Activated naive CD8-positive, alpha-beta T cell treated with anti-CD3 and anti-CD28 coated beads for 36 hours (primary cell): Measurements from ENCODE around the gene PCMTD2. TPM values are rescaled to one million over a fixed set of nuclear protein-coding genes. Genes with fewer than 3 reads are reported as not detected.

Experiments
- DNase-seq: peaks from one replicate; pipeline ENCODE4 v3.0.0; 2021
- H3K27ac Mint-ChIP-seq: one replicate; pipeline ENCODE4 v1.8.0; 2022; ENCODE audit warnings: mild to moderate bottlenecking, moderate library complexity, mixed read lengths
- H3K27me3 Mint-ChIP-seq: one replicate; pipeline ENCODE4 v1.8.0; 2022; ENCODE audit warnings: mild to moderate bottlenecking, mixed read lengths
- H3K36me3 Mint-ChIP-seq: one replicate; pipeline ENCODE4 v1.8.0; 2021; ENCODE audit warnings: mild to moderate bottlenecking, mixed read lengths
- H3K4me1 Mint-ChIP-seq: one replicate; pipeline ENCODE4 v1.8.0; 2021; ENCODE audit warnings: mixed read lengths
- H3K4me3 Mint-ChIP-seq: one replicate; pipeline ENCODE4 v1.8.0; 2022; ENCODE audit warnings: mild to moderate bottlenecking, moderate library complexity, mixed read lengths
- H3K9me3 Mint-ChIP-seq: one replicate; pipeline ENCODE4 v1.8.0; 2022; ENCODE audit warnings: mixed read lengths
- total RNA-seq, 2 experiments: library from RNA; stranded (reverse); gene quantifications; one replicate each; pipeline ENCODE4 v1.2.3, GENCODE V29; 2021

PCMTD2 gene
- total RNA-seq, 2 experiments from 2014 or later, result 27.5 to 30.0 TPM

DNA sequence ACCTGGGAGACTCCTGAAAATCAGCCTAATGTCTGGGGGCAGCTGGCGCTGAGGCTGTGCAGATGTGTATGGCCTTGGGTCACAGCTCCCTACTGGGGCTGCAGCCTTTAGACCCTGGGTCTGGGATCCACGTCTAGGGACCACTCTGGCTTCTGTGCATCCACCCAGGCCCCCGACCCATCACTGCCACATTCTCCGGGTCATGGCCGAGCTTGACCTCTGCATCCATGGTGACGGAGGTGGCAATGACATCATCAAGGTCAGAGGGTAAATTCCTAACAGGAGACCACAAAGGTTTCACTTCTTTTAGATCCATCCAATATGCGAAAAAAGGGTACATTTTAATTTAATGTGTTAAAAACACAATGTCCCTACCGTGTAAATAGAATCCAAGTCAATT is 14.5 kb upstream of the PCMTD2 start:
- peaks cover 5% of the 10 kb centered on the region for H3K4me1 Mint-ChIP-seq
- H3K4me3 Mint-ChIP-seq, result no peak overlapping the region
- no peak for DNase-seq
- no peaks in the 10 kb centered on the region for H3K36me3 Mint-ChIP-seq
- no peaks in the 10 kb centered on the region for H3K27me3 Mint-ChIP-seq
- H3K27ac Mint-ChIP-seq, result no peak overlapping the region
- no peaks in the 10 kb centered on the region for H3K9me3 Mint-ChIP-seq

DNA sequence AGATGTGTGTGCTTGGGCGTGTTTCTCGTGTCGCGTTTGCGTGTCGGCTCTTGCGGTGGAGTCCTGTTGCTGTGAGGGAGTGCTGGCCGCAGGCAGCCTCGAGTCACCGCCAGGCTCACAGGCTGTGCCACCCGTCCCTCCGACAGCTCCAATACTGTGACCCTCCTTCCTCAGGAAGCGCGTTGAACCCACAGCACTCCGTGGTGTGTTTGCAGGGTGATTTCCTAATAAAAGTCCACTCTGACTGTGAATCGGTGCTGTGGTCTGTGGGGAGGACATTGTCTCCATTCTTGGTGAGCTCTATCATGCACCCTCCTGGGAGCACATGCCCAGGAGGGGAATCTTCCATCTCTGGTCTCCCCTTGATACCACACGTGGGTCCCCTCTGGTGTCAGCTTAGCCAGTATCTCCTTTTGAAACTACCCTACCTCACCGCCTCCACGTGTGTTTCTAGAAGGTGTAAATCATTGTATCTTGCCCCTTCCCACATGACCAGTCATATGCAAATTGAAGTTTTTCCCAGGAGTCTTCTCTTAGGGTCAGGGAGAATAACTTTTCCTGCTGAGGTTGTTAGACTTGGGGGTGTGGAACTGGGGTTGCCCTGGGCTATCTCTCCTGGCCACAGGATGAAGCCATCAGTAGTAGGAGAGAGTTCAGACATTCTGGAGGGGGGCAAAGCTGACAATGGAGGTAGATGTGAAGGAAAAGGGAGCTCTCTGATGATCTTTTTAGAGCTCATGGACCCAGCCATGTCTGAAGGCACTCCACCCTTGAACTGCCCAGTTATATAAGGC is 13.3 kb upstream of the PCMTD2 start:
- H3K27me3 Mint-ChIP-seq, result no peaks in the 10 kb centered on the region
- no peak overlapping the region for H3K27ac Mint-ChIP-seq
- H3K9me3 Mint-ChIP-seq, result no peaks in the 10 kb centered on the region
- no peak overlapping the region for H3K4me3 Mint-ChIP-seq
- no peak for DNase-seq
- H3K36me3 Mint-ChIP-seq, result no peaks in the 10 kb centered on the region
- peaks cover 5% of the 10 kb centered on the region for H3K4me1 Mint-ChIP-seq

DNA sequence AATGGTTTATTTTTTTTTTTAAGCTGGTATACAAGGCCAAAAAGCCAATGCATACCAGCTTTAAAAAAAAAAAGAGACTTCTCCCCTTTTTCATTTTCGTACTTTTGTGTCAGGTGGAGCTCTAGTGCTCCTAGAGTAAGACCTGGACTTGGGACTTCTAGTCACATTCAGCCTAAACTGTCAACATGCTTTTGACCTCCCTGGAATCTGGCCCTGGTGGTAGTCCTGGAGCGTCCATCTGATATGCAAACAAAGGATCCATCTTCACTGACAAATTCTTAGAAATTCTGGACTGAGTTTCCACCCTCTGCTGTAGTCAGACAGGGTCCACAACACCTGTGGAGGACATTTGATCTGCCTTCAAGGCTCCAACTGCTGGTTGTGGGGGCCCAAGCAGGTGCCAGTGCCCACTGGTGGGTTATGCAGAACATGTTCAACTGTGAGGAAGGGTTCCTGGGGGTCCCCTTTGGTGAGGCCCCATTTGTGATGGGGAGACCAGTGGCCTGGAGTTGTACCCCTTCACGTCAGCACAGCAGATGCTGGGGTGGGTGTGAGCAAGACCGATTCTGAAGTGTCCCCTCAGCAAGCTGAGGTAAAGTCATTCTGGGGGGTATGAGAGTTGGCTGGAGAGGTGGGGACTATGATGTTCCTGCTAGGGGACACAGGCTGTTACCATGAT is 12.6 kb upstream of the PCMTD2 start:
- no peak for DNase-seq
- no peaks in the 10 kb centered on the region for H3K9me3 Mint-ChIP-seq
- peaks cover 5% of the 10 kb centered on the region for H3K4me1 Mint-ChIP-seq
- H3K36me3 Mint-ChIP-seq, result no peaks in the 10 kb centered on the region
- H3K27ac Mint-ChIP-seq, result no peak overlapping the region
- H3K27me3 Mint-ChIP-seq, result no peaks in the 10 kb centered on the region
- no peak overlapping the region for H3K4me3 Mint-ChIP-seq

DNA sequence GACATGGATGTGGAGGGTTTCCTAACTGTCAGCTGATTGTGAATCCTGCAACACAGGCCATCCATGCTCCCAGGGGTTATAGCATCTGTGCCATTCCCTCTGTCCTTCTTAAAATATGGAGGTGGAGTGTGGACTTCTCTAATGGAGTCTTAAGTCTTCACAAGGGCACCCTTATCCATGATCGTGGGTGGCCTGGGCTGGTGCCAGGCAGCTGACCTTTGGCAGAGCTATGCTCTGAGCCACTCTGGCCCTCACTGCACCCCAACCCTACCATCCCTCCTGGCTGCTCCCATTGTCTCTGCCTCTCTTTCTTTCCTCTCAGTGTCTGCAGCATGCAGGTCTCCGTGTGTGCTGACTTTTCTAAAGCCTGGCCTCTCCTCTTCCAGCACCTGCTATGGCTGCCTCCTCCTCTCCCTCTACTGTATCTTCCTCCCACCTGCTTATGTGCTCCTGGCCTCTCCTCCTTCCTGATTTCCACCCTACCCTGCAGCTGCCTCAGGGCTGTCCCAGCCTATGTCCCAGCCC is 11.2 kb upstream of the PCMTD2 start:
- Mint-ChIP-seq H3K27me3 (no peaks in the 10 kb centered on the region), H3K4me1 (peaks cover 5% of the 10 kb centered on the region), H3K4me3 (no peak overlapping the region), H3K9me3 (no peaks in the 10 kb centered on the region), H3K27ac (no peak overlapping the region), H3K36me3 (no peaks in the 10 kb centered on the region)
- no peak for DNase-seq

DNA sequence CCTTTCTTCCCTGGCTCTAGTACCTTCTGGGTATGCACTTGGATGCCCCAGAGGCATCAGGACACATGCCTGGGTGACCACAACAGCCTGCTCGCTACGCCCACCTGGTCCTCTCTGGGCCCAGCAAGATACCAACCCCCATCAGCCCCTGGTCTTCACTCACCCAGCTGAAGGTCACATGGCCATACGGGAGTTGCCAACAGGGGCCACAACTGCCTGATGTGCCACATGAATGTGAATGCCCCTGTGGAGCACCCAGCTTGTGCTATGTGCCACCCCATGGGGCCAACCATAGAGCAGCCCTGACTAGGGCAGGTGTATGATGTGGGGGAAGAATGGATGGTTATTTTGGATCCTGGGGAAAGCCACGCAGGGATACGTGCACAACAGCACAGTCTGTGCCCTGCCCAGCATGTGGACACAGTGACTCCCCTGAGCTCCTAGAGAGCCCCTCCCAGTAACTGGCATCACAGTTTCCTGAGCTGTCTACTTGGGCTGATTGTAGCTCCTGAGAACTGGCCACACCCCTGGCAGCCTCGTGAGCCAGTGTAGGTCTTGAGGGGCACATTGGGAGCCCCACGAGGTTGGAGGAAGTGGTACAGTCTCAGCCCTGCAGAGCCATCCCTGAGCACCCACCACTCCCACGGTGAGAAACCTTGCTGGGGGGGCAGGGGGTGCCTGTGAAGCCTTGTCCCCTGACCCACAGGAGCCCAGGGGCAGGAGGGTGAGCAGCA is 10.5 kb upstream of the PCMTD2 start:
- no peaks in the 10 kb centered on the region for H3K36me3 Mint-ChIP-seq
- H3K27me3 Mint-ChIP-seq, result no peaks in the 10 kb centered on the region
- peaks cover 5% of the 10 kb centered on the region for H3K4me1 Mint-ChIP-seq
- no peaks in the 10 kb centered on the region for H3K9me3 Mint-ChIP-seq
- H3K27ac Mint-ChIP-seq, result no peak overlapping the region
- no peak overlapping the region for H3K4me3 Mint-ChIP-seq
- DNase-seq, result no peak

DNA sequence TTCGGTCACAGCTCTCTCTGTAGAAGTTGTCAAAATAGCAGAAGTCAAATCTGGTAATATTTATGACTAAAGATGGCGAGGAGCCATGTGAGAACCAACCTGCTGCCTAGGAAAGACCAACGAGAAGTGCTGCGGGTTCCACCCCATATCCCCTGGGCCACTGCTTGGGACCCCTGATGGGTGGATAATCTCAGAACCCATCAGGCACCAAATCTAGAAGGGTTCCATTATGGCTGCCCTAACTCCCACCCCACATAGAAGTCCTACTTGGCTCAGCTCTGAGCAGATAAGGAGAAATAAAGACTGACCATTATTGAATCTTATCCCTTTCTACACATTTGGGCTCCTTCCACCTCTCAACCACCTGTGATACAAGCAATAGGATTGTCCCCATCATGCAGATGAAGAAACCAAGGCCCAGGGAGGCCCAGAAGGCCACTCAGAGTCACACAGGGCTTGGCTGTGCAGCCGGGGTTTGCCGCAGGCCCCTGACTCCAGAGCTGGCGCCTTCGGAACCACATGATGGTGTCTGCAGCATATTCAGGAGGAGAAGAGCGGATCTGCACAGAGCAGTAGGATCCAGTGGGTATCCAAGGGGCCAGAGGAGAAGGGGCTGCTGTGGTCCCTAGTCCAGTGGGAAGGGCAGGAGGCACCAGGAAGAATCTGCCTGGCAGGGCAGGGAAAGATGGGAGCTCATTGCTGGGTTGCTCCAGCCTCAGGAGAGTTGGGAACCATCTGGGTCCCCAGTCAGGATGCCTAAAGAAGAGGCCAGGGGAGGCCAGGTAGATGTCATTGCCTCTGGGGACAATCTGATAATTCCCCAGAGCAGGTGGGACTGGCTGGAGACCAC is 9.6 kb upstream of the PCMTD2 start:
- H3K27me3 Mint-ChIP-seq, result no peaks in the 10 kb centered on the region
- H3K36me3 Mint-ChIP-seq, result no peaks in the 10 kb centered on the region
- DNase-seq, result no peak
- H3K27ac Mint-ChIP-seq, result no peak overlapping the region
- no peak overlapping the region for H3K4me3 Mint-ChIP-seq
- no peaks in the 10 kb centered on the region for H3K9me3 Mint-ChIP-seq
- peaks cover 5% of the 10 kb centered on the region for H3K4me1 Mint-ChIP-seq

DNA sequence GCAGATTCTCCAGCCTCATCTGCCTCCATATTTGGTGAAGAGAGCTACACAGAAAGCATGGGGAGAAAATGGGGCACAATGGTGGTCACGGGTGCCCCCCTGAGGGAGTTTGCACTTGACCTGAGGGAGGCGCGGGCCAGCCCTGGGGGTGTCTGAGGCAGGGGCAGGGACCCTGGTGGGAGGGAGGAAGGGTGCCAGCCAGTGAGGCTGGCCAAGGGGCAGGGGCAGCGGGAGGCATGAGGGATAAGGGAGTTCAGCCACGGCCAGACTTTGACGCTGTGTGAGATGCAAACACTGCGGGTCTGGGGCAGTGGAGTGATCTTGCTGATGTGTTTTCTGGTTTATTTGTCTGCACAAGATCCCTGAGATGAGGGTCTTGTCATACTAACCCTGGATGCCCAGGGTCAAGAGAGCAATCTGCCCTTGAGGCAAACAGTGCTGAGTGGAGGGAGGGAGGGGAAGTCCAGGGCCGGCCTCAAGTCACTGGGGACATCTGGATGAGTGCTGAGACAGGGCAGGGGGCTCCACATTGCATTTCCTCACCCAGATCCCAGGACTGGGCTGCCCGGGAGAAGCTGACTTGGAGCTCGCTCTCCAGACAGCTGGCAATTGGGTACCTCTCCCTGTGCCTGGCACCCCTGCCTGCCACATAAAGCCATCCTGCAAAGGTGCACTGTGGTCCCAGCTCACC is 8.8 kb upstream of the PCMTD2 start:
- no peak for DNase-seq
- Mint-ChIP-seq H3K27me3 (no peaks in the 10 kb centered on the region), H3K4me3 (no peak overlapping the region), H3K27ac (no peak overlapping the region), H3K4me1 (peaks cover 5% of the 10 kb centered on the region), H3K9me3 (no peaks in the 10 kb centered on the region), H3K36me3 (no peaks in the 10 kb centered on the region)

DNA sequence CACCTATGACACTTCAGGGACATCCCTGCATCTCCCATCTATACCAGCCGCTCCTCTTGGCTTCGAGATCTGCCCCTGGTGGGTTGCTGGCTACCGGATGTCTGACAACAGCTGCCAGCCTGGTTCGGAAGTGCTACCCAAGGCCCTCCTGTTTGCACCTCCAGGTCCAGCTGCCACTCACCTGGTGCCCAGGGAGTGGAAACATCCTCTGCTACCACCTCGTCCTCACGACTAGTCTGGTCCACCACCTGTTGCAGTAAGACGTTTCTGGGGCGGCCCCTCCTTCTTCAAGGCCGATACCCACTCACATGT is 8.3 kb upstream of the PCMTD2 start:
- DNase-seq, result no peak
- no peaks in the 10 kb centered on the region for H3K9me3 Mint-ChIP-seq
- no peaks in the 10 kb centered on the region for H3K36me3 Mint-ChIP-seq

DNA sequence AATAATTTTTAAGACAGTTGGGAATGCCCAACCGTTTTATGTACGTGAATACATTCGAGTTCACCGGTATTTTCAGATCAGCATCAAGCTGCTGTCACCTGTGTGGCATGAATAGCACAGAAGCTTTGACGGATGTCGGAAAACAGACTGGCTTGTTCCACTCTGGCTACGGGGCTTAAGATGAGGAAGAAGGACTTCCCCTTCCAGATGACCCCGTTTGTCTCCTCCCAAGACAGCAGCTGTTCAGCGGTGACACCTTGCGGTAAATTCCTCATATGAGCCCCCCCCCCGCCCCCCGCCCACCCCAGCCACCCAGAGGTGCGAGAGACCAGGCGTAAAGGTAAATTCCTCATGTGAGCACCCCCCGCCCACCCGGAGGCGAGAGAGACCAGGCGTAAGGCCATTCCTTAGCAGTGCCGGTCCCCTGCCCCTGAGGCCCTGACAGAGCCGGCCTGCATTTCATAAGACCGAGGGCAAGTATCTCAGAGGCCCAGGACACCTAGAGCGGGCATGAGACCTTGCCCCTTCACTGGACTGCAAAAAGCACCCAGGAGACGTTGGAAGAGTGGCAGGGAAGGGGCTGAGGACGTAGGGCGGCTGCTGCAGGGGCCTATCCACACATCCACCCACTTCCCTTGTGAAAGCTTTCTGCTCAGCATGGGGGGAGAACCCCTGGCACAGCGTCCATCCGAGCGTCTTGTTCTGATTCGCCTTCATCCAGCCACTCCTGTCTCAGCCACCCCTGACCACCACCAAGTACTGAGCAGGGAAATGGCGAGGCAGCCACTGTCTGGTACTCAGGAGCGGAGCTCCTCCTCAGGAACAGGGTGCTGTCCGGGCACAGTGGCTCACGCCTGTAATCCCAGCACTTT is 7.3 kb upstream of the PCMTD2 start:
- no peak for DNase-seq
- Mint-ChIP-seq H3K36me3 (no peaks in the 10 kb centered on the region), H3K4me1 (peaks cover 5% of the 10 kb centered on the region), H3K27me3 (no peaks in the 10 kb centered on the region), H3K4me3 (no peak overlapping the region), H3K9me3 (no peaks in the 10 kb centered on the region), H3K27ac (no peak overlapping the region)

More for the DNA sequence above, 8.3 kb upstream of the PCMTD2 start:
- peaks cover 5% of the 10 kb centered on the region for H3K4me1 Mint-ChIP-seq
- no peaks in the 10 kb centered on the region for H3K27me3 Mint-ChIP-seq
- H3K27ac Mint-ChIP-seq, result no peak overlapping the region
- H3K4me3 Mint-ChIP-seq, result no peak overlapping the region

DNA sequence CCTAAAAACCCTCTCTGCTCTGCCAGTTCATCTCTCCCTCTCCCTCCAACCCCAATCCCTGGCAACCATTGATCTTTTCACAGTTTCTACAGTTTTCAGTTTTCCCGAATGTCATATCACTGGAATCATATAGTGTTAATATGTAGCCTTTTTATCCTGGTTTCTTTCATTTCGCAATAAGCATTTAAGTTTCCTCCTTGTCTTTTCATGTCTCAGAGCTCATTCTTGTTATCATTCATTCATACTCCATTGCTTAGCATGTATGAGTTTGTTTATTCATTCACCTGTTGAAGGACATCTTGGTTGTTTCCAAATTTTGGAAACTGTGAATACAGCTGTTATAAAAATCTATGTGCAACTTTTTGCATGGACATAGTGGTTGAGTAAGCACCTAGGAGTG is 5.5 kb upstream of the PCMTD2 start:
- no peaks in the 10 kb centered on the region for H3K9me3 Mint-ChIP-seq
- no peaks in the 10 kb centered on the region for H3K36me3 Mint-ChIP-seq
- peaks cover 5% of the 10 kb centered on the region for H3K4me1 Mint-ChIP-seq
- no peak for DNase-seq
- H3K27me3 Mint-ChIP-seq, result no peaks in the 10 kb centered on the region
- no peak overlapping the region for H3K4me3 Mint-ChIP-seq
- H3K27ac Mint-ChIP-seq, result no peak overlapping the region

DNA sequence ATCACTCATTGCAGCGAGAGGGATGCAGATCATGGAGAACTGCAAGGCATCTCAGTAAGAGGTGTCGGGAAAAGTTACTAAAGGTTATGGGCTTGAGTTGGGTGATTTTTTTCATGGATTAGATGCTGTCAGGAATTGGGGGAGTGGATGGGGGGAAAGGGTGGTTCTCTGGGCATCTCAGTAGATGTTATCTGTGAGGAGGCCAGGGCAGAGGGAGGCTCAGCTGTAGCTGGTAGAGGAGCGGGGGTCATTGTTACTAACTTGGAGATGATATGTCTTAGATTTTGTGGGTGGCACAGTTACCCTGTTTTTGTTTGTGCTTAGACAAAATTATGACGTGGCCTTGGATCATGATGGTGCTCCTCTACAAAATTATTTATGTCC is 2.6 kb upstream of the PCMTD2 start:
- H3K9me3 Mint-ChIP-seq, result no peaks in the 10 kb centered on the region
- no peak overlapping the region for H3K4me3 Mint-ChIP-seq
- H3K27ac Mint-ChIP-seq, result no peak overlapping the region
- H3K36me3 Mint-ChIP-seq, result no peaks in the 10 kb centered on the region
- no peaks in the 10 kb centered on the region for H3K27me3 Mint-ChIP-seq
- DNase-seq, result no peak
- peaks cover 23% of the 10 kb centered on the region for H3K4me1 Mint-ChIP-seq

DNA sequence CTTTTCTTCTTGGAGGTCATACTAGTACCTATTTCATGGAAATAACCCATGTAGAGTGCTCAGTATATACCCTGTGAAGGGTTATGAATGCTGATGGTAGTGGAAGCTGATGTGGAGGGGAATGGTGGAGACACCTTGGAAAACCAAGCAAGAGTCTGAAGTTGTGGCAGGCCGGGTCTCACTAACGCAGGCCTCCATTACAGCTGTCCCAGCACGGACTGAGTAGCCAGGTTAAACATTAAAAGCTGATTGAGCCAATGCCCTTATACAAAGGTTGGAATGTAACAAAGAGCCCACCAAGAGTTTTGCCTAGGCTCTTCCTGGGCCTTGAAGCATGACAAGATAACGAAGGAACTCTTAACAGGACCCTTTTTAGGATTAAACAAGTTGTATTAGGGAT is 2.1 kb upstream of the PCMTD2 start:
- Mint-ChIP-seq H3K27me3 (no peaks in the 10 kb centered on the region), H3K4me1 (peaks cover 27% of the 10 kb centered on the region), H3K27ac (no peak overlapping the region), H3K4me3 (no peak overlapping the region), H3K9me3 (no peaks in the 10 kb centered on the region), H3K36me3 (no peaks in the 10 kb centered on the region)
- no peak for DNase-seq

DNA sequence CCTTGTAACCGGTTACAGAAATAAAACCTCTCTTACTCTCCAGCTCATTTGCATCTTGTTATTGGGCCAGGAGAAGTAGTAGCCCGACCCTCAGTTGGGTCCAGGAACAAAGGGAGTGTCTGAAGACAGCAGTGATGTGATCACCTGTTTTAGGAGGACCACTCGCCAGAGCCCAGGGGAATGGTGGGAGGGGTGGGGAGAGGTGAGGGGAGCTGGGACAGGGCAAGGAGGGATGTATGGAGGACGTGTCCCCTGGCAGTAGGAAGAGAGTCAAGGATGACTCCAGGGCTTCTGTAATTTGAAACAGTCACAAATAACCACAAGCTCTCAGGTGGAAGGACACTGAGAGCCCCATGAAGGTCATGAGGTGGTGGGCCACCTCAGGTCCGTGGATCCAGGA is 1.4 kb upstream of the PCMTD2 start:
- Mint-ChIP-seq H3K27me3 (no peaks in the 10 kb centered on the region), H3K4me1 (peaks cover 34% of the 10 kb centered on the region), H3K27ac (no peak overlapping the region), H3K9me3 (no peaks in the 10 kb centered on the region), H3K36me3 (no peaks in the 10 kb centered on the region), H3K4me3 (no peak overlapping the region)
- no peak for DNase-seq
